Measurements from ENCODE around the gene LHX2.
A peak's percentile ranks its signal among the peaks of the same experiment; 100 is the strongest.

LHX2 gene

DNA sequence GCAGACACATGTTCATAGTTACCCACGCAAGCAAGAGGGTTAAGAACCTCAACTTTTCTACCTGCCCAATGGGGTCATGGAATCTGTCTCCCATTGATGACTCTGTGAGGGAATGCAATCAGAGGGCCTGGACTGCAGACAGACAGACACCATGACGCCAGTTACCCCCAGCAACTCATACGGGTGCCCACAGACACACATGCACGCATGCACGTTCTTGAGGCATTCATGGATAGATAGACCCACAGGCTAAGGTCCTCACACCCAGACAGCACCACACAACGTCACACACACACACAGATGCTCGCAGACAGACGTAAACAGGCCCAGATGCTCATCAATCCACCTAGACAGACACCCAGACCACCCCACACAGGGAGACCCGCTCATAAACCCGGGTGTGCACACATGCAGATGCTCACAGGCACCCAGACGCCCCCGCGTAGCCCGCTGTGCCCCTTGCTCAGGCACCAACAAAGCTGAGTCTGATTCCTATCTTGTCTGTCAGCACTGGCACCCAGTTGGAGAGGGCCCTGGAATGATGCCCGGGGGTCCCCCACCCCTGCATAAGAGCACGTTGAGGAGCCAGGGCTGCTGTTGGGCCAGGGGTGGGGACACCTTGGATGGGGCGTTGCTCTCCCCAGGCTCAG lies 23.6 kb downstream of the LHX2 start:
- DNase-seq = no peak

GRCh38 chr9:124036578-124036977 lies 25.0 kb downstream of the LHX2 start:
- DNase-seq = no peak

DNA sequence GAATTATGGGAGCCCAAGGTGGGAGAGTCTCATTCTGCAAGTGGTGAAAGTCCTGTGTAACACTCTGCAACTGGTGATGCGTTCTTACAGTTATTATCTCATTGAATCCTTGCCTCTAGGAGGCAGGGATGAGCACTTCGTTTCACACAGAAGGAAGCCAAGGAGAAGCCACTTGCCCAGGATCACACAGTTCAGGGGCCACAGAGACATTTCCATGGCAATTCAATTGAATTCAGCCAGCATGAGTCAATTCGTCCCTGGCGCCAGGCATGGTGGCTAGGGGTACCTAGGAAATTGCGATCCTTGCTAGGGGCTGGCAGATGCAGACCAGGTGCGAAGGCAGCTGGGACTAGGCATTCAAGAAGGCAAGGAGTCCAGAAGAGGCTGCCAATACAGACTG lies 26.2 kb downstream of the LHX2 start:
- no peak for DNase-seq

DNA sequence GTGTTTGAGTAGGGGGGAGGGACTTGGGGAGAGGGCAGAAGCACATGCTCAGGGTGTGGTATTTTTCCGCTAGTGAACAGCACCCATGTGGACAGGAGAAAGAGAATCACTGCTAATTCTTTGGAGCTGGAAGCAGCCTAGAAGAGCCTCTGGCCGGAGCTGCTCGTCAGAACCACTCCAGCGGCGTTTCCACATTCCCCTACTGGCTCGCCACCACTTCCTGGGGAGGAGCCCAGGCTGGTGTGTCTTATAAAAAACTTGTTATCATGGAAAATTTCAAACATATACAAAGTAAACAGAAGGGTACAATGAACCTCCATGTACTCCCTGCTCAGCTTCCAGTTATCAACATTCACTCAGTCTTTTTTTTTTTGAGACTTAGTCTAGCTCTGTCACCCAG lies 26.7 kb downstream of the LHX2 start:
- no peak for DNase-seq

DNA sequence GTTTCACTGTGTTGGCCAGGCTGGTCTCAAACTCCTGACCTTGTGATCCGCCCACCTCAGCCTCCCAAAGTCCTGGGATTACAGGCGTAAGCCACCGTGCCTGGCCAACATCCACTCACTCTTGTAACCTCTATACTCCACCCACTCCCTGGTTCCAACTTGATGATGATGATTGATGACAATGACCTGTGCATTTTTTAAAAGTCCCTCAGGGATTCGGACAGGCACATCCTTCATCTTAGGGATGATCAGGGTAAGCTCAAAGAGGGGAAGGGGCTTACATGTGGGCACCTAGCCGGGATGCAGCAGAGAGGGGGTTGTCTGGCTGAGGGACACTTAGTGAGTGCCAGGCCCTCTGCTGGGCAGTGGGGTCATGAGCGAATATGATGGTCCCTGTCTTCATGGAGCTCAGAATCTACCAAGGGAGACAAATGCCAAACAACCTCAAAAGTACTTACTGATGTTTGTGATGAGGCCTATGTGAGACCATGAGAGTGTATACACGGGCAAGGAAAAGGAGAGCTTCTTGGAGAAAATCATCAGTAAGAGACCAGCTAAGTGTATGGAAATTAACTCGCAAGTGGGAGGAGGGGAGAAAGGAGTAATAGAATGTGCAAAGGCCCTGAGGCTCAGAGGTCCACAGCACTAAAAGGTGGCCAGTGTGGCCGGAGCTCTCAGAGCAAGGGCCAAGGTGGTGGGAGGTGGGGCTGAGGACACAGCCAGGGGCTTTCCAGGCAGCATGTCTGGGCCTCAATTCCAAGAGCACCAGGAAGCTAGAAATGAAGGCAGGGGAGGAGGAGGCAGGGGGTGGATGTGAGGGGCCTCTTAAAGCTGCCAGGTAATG lies 27.4 kb downstream of the LHX2 start:
- DNase-seq = no peak

DNA sequence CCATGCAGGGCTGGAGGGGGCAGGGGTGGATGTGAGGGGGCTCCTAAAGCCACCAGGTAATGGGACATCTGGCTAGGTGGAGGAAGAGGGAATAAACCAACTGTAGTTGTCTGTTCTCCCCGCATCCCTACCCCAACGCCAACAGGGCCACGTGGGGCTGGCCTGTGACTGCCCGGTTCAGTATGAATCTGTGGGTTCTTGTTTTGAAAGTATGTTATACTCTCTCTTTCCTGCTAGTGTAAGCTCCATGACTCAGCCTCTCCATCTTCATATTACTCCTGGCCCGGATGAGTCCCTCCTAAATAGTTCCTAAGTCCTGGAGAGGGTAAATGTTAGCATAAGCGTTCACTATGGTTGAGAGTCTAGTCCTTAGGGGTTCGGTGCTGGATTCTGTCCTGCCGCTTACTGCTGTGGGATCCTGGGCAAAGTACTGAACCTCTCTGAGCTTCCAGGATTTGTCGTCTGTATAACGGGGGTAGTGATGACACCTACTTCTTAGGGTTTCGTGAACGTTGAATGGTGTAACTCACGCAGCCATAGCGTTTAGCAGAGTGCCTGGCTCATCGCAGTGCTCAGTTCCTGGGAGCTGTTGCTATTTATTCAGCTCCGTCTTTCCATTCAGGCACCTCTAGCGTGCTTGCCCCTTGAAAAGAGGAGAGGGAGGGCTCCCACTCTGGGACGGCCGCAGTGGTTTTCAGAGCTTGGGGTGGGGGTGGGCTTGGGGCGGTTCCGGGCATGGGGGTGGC lies 28.8 kb downstream of the LHX2 start:
- no peak for DNase-seq

DNA sequence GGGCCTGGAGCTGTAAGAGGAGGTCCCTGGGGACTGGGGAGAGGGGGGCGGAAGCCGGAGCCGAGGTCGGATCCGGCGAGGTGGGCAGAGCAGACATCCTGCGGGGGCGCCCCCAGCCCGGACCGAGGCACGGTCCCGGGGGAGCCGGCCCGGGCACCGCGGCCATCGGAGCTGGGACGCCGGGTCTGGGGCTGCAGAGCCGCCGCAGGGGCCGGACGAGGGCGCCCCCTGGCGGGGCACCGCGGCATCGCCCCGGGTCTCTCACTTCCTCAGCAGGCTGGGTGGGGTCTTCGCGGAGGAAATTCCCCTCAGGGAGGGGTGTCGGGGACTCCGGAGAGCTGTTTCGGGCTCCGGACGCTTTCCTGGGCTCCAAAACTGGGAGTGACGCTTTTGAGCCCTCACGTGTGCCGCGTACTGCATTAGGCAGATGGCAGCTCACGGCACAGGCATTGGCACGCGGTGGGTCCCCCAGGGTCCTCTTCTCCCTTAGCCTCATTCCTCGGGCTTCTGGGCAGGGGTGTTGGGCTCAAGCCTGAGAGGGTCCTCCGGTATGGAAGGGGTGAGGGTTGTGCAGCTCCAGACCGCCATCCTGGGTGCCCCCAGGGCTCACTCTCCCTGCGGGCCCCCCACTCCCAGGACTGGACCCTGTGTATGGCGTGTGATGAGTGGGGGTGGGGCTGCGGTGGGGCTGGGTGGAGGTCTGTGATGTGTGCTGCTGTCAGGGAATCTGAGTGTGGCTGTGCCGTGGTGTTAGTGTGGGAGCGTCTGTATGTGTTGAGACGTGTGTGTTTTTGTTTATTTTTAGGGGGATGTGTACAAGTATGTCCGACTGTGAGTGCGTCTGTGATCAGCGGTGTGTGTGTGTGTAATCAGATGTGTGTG lies 29.6 kb downstream of the LHX2 start:
- DNase-seq = peak; percentile 17 to 45

- no peak for DNase-seq
These were observed 30.2 kb downstream of the LHX2 start for GRCh38 chr9:124041817-124042116.

DNA sequence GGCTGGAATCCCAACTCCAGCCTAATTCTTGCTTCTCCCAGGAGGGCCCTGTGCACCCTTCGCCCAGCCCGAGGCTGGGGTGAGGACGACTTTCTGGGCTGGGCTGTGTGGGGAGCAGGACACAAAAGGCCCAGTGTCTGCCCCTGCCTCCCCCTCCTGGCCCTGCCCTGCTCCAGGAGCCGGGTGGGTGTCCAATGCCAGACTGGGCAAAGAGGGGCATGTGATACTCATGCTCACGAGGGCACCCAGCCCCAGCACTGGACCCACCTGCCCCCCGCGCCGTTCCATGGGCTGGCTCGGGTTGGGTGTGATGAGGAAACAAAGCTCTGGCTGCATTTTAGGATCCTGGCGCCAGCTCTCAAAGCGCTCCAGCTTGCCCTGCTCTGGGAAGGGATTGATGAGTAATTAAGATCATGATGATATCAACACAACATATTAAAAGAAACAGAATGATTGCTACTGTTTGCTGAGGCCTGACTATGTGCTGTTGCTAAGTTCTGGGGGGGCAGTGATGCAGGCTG lies 30.7 kb downstream of the LHX2 start:
- DNase-seq = no peak

DNA sequence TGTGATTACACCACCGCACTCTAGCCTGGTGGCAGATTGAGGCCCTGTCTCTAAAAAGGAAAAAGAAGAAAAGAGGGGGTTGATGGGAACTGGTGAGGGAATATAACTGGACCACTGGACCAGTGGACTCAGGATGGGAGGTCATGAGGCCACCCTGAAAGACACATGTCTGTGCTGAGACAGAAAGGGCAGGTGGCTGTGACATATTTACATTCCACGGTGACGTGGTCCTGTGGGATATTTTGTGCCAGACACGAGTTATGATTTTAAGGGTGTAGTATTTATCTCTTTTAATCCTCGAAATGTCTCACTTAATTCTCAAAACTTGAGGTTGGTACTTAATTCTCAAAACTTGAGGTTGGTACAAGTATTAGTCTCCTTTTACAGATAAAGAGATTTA lies 32.9 kb downstream of the LHX2 start:
- DNase-seq = no peak

- DNase-seq = no peak
These were observed 33.7 kb downstream of the LHX2 start for GRCh38 chr9:124045076-124045829.

GRCh38 chr9:124045830-124046177 lies 34.2 kb downstream of the LHX2 start:
- DNase-seq = no peak

DNA sequence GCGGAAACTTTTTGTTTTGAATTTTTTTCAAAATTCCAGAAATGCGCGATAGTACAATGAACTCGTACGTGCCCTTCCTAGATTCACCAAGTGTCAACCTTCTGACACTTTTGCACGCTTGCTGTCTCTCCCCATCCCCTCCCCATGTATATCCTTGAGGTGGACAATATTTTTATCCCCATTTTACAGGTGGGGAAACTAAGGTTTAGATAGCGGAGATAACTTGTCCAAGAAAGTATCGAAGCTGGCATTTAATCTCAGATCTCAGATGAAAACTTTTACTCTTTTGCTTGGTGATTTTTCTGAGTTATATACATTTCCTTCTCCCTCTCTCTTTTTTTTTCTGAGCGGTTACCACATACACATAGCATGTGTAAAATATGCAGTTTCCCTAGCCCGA lies 34.6 kb downstream of the LHX2 start:
- no peak for DNase-seq

- no peak for DNase-seq
These were observed 35.7 kb downstream of the LHX2 start for GRCh38 chr9:124047251-124047672.

DNA sequence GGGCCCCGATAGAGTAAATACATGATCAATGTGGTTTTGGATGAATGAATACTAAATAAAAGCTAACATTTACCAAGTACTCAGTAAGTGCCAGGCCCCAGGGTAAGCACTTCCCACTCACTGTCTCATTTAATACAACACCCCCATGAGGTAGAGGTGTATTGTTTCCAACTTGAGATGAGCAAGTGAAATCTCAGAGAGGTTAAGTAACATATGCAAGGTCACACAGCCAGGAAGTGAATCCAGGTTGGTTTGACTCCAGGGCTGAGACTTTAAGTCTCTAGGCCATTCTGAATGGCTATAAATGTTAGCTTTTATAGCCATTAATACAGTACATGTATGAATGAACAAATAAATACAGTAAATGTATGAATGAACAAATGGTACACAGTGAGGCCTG lies 39.4 kb downstream of the LHX2 start:
- DNase-seq = no peak

DNA sequence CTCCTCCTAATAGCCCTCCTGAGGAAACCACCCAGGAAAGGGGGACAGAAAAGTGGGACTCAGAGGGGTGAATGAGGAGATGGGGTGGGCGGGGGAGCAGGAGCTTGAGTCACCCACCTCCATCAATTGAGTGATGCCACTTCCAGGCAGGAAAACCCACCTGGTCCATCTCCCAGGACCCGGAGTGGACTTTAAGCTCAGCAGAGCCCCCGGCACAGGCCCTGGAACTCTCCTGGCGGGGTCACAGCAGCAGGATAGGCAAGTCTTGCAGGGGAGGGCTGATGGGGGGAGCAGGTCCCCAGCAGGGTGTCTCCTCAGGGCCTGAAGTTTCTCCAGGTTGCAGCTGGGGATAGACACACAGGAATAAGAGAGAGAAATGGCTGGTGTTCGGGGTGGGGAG lies 40.8 kb downstream of the LHX2 start:
- no peak for DNase-seq

DNA sequence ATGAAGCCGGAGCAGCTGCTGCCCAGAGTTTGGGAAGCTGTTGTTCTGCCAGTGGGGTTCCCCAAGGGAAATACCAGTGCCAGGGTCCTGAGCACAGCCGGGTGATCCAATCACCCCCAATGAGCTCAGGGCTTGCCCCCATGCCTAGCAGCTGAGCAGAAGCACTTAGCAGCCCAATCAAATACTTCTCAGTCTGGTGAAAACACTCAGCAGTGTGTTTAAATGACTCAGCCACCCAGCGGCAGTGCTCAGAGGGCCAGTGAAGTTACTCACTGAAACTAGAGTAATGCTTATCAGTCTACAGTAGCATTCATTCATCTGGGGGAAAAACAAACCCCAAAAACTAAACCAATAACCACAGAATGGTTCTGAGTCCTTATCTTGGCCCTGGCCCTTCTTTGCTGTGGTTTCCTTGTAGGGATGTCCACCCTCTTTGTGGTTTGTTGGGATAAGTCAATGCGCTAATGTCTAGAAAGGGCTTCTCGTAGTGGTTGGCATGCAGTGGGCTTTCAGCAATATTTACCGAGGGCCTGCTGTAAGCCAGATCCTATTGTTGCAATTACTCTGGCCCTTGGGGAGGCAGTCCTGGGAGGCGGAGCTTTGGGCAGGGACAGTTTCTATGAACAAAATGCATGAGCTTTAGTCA lies 43.1 kb downstream of the LHX2 start:
- no peak for DNase-seq

- DNase-seq = no peak
These were observed 49.5 kb downstream of the LHX2 start for GRCh38 chr9:124060844-124061605.

DNA sequence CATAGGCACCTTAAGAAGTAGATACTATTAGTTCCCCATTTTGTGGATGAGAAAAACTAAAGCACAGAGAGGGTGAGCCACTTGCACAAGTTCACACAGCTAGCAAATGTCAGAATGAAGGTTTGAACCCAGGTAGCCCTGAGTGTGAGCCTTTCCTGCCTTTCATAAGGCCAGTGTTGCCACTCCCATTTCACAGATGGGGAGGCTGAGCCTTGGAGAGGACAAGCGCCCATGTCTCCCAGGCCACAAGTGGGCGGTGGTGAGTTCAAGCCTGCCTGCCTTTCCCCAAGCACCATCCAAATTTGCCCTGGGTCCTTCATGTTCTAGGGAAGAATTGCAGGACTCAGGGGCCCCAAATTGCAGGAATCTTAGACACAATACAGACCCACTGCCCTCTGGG lies 50.6 kb downstream of the LHX2 start:
- no peak for DNase-seq

- DNase-seq = no peak
These were observed 55.4 kb downstream of the LHX2 start for GRCh38 chr9:124066783-124067577.
